Right ventricle myocardium superior (tissue), 1 donor: ENCODE results near the gene KCNK3. TPM values are rescaled to one million over a fixed set of nuclear protein-coding genes. Genes with fewer than 3 reads are reported as not detected.

ENCODE experiments used
- total RNA-seq: library from RNA; stranded (reverse); fragmentation: NEBNext Ultra II Directional; extraction: Animal tissue kit (Norgen Biotek cat#: 25700); gene quantifications from one replicate; pipeline ENCODE4 v1.2.1, GENCODE V29; 2021
- donor health status: DM: no; HTN: yes; CAD: no; lungs with severe emphysema.

The KCNK3 gene
- total RNA-seq, 1 donor from 2014 or later = 2.7 TPM

Other genes starting within 250 kb of the KCNK3 start
- gene OTOF, start 214.6 kb upstream of the KCNK3 start, total RNA-seq = not detected
- gene CIB4, start 51.4 kb upstream of the KCNK3 start, total RNA-seq = not detected
- gene SLC35F6, start 71.6 kb downstream of the KCNK3 start, total RNA-seq = 18.3 TPM
- gene CENPA, start 93.3 kb downstream of the KCNK3 start, total RNA-seq = 0.51 TPM
- not detected for gene DPYSL5, start 155.4 kb downstream of the KCNK3 start, total RNA-seq